ENCODE measurements around the gene ZNF556. TPM values are rescaled to one million over a fixed set of nuclear protein-coding genes. Genes with fewer than 3 reads are reported as not detected.
"Not testable (repeated sequence)": the region's sequence is repeated elsewhere in the genome, so short reads cannot be mapped to it uniquely, and the experiment has no call there.

Gene ZNF556
- total RNA-seq, 4 donors from 2014 or later: 0.28 to 0.73 TPM; not detected in 2

GRCh38 chr19:2865334-2866100 lies 1.6 kb upstream of the ZNF556 start:
- Histone ChIP-seq H3K27ac (no peak overlapping the region), H3K4me1 (no peaks in the 10 kb centered on the region), H3K36me3 (no peaks in the 10 kb centered on the region), H3K4me3 (no peak overlapping the region), H3K9me3 (no peaks in the 10 kb centered on the region), H3K27me3 (no peaks in the 10 kb centered on the region)
- DNase-seq: no peak
- intact Hi-C loops (cut with DNase I; ENCODE audit: low total_unique reads): no loop called here
- TF ChIP-seq CTCF (IDR thresholded peaks at IDR 0.05) (no peak), POLR2A (IDR thresholded peaks at IDR 0.05) (no peak)

GRCh38 chr19:2866495-2867024 lies 575 bp upstream of the ZNF556 start:
- H3K4me1 ChIP-seq: no peaks in the 10 kb centered on the region
- H3K27ac ChIP-seq: no peak overlapping the region
- peak overlapping the region in 1 of 2 donors; percentile 18 for H3K4me3 ChIP-seq
- H3K36me3 ChIP-seq: no peaks in the 10 kb centered on the region
- H3K9me3 ChIP-seq: no peaks in the 10 kb centered on the region
- intact Hi-C loops (cut with DNase I; ENCODE audit: low total_unique reads): no loop called here
- TF ChIP-seq CTCF (IDR thresholded peaks at IDR 0.05): no peak
- no peak for TF ChIP-seq POLR2A (IDR thresholded peaks at IDR 0.05)
- no peak for DNase-seq
- H3K27me3 ChIP-seq: no peaks in the 10 kb centered on the region

GRCh38 chr19:2869618-2870017 lies 2.5 kb downstream of the ZNF556 start:
- intact Hi-C loops (cut with DNase I; ENCODE audit: low total_unique reads): no loop called here

GRCh38 chr19:2872175-2872574 lies 5.0 kb downstream of the ZNF556 start:
- H3K4me1 ChIP-seq; intact Hi-C loops (cut with DNase I; ENCODE audit: low total_unique reads); DNase-seq; H3K27me3 ChIP-seq; H3K9me3 ChIP-seq; H3K36me3 ChIP-seq; H3K27ac ChIP-seq; H3K4me3 ChIP-seq: not testable (repeated sequence)
- peak in 2 of 4 experiments; percentile 13 to 40 for TF ChIP-seq CTCF (IDR thresholded peaks at IDR 0.05)

More at GRCh38 chr19:2869618-2870017, 2.5 kb downstream of the ZNF556 start:
- no peaks in the 10 kb centered on the region for H3K36me3 ChIP-seq
- H3K4me3 ChIP-seq: no peak overlapping the region
- no peak for DNase-seq
- no peaks in the 10 kb centered on the region for H3K4me1 ChIP-seq
- H3K27ac ChIP-seq: no peak overlapping the region
- TF ChIP-seq POLR2A (IDR thresholded peaks at IDR 0.05): no peak
- no peak for TF ChIP-seq CTCF (IDR thresholded peaks at IDR 0.05)
- no peaks in the 10 kb centered on the region for H3K27me3 ChIP-seq
- no peaks in the 10 kb centered on the region for H3K9me3 ChIP-seq

Data from uterus (tissue), 4 donors.